ENCODE data around the gene ATXN1.

ATXN1 gene

DNA sequence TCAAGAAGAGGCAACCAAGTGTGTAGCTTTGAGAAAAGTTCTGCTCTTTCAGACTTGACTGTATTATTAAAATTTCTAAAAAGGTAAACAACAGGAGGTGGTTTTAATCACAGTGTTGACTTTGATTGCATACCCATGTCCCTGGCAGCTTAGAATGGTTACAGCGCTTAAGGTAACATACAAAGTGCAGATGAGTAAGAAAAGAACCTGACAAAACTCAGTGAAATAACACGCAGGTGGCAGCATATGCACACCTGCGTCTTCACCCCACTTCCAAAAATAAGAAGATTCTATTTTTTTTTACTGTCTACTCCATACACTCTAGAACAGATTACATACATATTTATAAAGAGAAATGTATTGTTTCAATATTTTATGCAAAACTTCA lies 289.4 kb downstream of the ATXN1 start (continued):
- TF ChIP-seq, protein P1, sequence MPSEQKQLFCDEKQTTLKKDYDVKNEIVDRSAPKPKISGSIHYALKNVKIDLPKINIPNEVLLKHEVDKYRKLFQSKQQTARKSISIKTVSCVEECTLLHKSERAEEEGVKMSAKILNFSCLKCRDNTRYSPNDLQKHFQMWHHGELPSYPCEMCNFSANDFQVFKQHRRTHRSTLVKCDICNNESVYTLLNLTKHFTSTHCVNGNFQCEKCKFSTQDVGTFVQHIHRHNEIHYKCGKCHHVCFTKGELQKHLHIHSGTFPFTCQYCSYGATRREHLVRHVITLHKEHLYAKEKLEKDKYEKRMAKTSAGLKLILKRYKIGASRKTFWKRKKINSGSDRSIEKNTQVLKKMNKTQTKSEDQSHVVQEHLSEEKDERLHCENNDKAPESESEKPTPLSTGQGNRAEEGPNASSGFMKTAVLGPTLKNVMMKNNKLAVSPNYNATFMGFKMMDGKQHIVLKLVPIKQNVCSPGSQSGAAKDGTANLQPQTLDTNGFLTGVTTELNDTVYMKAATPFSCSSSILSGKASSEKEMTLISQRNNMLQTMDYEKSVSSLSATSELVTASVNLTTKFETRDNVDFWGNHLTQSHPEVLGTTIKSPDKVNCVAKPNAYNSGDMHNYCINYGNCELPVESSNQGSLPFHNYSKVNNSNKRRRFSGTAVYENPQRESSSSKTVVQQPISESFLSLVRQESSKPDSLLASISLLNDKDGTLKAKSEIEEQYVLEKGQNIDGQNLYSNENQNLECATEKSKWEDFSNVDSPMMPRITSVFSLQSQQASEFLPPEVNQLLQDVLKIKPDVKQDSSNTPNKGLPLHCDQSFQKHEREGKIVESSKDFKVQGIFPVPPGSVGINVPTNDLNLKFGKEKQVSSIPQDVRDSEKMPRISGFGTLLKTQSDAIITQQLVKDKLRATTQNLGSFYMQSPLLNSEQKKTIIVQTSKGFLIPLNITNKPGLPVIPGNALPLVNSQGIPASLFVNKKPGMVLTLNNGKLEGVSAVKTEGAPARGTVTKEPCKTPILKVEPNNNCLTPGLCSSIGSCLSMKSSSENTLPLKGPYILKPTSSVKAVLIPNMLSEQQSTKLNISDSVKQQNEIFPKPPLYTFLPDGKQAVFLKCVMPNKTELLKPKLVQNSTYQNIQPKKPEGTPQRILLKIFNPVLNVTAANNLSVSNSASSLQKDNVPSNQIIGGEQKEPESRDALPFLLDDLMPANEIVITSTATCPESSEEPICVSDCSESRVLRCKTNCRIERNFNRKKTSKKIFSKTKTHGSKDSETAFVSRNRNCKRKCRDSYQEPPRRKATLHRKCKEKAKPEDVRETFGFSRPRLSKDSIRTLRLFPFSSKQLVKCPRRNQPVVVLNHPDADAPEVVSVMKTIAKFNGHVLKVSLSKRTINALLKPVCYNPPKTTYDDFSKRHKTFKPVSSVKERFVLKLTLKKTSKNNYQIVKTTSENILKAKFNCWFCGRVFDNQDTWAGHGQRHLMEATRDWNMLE (tag by site-specific recombination; conservative IDR thresholded peaks at IDR 0.05; ENCODE audit: low read depth) = no peak
- TF ChIP-seq ZNF391 (tag by site-specific recombination; IDR thresholded peaks at IDR 0.05; ENCODE audit: borderline replicate concordance, low read depth) (no peak), ZNF837 (tag by site-specific recombination; IDR thresholded peaks at IDR 0.05) (no peak), ZNF223 (tag by site-specific recombination; IDR thresholded peaks at IDR 0.05) (no peak), ZBTB1 (tag by site-specific recombination; IDR thresholded peaks at IDR 0.05) (no peak), YY2 (tag by site-specific recombination; IDR thresholded peaks at IDR 0.05) (no peak), BCL11B (tag by site-specific recombination; IDR thresholded peaks at IDR 0.05; ENCODE audit: low read depth) (no peak), YY1 (tag by site-specific recombination; IDR thresholded peaks at IDR 0.05) (no peak), TCF7L2 (IDR thresholded peaks at IDR 0.05; ENCODE audit: borderline replicate concordance, low read depth, low read length) (no peak), FEZF1 (tag by site-specific recombination; IDR thresholded peaks at IDR 0.05) (no peak), WT1 (tag by site-specific recombination; IDR thresholded peaks at IDR 0.05) (no peak), ZNF747 (tag by site-specific recombination; IDR thresholded peaks at IDR 0.05) (no peak), ZNF274 (IDR thresholded peaks at IDR 0.05; ENCODE audit: low read length) (no peak), ZNF274 (tag by site-specific recombination; IDR thresholded peaks at IDR 0.05; ENCODE audit: borderline replicate concordance) (no peak)
- TF ChIP-seq, protein P2, sequence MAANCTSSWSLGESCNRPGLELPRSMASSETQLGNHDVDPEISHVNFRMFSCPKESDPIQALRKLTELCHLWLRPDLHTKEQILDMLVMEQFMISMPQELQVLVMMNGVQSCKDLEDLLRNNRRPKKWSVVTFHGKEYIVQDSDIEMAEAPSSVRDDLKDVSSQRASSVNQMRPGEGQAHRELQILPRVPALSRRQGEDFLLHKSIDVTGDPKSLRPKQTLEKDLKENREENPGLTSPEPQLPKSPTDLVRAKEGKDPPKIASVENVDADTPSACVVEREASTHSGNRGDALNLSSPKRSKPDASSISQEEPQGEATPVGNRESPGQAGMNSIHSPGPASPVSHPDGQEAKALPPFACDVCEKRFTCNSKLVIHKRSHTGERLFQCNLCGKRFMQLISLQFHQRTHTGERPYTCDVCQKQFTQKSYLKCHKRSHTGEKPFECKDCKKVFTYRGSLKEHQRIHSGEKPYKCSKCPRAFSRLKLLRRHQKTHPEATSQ (tag by site-specific recombination; IDR thresholded peaks at IDR 0.05) = no peak
- TF ChIP-seq, protein P3, sequence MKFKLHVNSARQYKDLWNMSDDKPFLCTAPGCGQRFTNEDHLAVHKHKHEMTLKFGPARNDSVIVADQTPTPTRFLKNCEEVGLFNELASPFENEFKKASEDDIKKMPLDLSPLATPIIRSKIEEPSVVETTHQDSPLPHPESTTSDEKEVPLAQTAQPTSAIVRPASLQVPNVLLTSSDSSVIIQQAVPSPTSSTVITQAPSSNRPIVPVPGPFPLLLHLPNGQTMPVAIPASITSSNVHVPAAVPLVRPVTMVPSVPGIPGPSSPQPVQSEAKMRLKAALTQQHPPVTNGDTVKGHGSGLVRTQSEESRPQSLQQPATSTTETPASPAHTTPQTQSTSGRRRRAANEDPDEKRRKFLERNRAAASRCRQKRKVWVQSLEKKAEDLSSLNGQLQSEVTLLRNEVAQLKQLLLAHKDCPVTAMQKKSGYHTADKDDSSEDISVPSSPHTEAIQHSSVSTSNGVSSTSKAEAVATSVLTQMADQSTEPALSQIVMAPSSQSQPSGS (tag by site-specific recombination; IDR thresholded peaks at IDR 0.05; ENCODE audit: low read depth) = no peak

DNA sequence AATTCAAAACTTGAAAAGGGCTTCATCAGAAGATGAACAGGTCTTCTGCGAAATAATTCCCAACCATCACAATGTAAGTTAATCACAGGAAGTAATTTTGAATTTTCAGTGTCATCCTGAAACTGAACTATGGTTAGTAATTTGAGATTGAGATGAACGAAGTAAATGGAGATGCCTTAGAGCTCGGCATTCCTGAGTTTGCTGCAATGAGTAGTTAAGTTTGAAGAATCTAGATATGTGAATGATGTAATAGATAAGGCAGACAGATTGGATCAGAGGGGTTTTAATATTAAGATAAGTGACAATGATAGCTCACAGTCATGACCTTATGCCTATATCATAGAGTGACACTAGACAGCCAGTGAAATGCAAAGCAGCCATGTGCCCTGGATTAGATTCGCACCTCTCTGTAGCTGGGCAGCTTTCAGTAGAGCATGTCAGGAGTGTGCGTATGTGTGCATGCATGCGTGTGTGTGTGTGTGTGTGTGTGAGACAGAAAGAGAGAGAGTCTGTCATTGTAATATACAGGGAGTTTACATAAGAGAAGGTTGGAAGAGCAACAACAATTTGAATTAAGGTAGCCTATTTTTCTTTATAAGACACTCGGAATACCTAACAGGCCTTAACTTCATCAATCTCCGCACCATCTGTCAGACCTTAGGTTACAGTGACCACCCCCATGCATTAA lies 289.9 kb downstream of the ATXN1 start:
- ChIA-PET POLR2A (interaction anchor here (0.7 to 1.2 kb wide), 3 partner anchors 11 to 43 kb away, joined by 3 read pairs; no protein-coding TSS in a partner anchor), CTCF (interaction anchor here (0.5 to 1.3 kb wide), 3 partner anchors 39 to 549 kb away, joined by 3 to 9 read pairs (median 3); no protein-coding TSS in a partner anchor)
- H3K4me1 ChIP-seq (ENCODE audit: control insufficient read depth, insufficient read depth, low read length) = peaks cover 23% of the 10 kb centered on the region
- H3K27ac ChIP-seq (ENCODE audit: extremely low read depth, low read depth, low read length) = no peak overlapping the region
- H3K9me3 ChIP-seq (ENCODE audit: control insufficient read depth, insufficient read depth, low read depth, low read length) = no peaks in the 10 kb centered on the region
- no peaks in the 10 kb centered on the region for H3K36me3 ChIP-seq (ENCODE audit: control insufficient read depth in 2 of 2, insufficient read depth in 1 of 2, low read length in 2 of 2)
- no peak overlapping the region for H3K4me3 ChIP-seq (ENCODE audit: low read depth, low read length)
- no peak for TF ChIP-seq ZNF335 (tag by site-specific recombination; conservative IDR thresholded peaks at IDR 0.05)
- TF ChIP-seq, protein P4, sequence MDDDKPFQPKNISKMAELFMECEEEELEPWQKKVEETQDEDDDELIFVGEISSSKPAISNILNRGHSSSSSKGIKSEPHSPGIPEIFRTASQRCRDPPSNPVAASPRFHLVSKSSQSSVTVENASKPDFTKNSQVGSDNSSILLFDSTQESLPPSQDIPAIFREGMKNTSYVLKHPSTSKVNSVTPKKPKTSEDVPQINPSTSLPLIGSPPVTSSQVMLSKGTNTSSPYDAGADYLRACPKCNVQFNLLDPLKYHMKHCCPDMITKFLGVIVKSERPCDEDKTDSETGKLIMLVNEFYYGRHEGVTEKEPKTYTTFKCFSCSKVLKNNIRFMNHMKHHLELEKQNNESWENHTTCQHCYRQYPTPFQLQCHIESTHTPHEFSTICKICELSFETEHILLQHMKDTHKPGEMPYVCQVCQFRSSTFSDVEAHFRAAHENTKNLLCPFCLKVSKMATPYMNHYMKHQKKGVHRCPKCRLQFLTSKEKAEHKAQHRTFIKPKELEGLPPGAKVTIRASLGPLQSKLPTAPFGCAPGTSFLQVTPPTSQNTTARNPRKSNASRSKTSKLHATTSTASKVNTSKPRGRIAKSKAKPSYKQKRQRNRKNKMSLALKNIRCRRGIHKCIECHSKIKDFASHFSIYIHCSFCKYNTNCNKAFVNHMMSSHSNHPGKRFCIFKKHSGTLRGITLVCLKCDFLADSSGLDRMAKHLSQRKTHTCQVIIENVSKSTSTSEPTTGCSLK (tag by site-specific recombination; IDR thresholded peaks at IDR 0.05) = no peak
- no peak for TF ChIP-seq ZNF394 (tag by site-specific recombination; IDR thresholded peaks at IDR 0.05; ENCODE audit: borderline replicate concordance)
- no peak for TF ChIP-seq YY2 (tag by site-specific recombination; IDR thresholded peaks at IDR 0.05)
- no peak for TF ChIP-seq ZNF157 (tag by site-specific recombination; IDR thresholded peaks at IDR 0.05)
- TF ChIP-seq, protein P5, sequence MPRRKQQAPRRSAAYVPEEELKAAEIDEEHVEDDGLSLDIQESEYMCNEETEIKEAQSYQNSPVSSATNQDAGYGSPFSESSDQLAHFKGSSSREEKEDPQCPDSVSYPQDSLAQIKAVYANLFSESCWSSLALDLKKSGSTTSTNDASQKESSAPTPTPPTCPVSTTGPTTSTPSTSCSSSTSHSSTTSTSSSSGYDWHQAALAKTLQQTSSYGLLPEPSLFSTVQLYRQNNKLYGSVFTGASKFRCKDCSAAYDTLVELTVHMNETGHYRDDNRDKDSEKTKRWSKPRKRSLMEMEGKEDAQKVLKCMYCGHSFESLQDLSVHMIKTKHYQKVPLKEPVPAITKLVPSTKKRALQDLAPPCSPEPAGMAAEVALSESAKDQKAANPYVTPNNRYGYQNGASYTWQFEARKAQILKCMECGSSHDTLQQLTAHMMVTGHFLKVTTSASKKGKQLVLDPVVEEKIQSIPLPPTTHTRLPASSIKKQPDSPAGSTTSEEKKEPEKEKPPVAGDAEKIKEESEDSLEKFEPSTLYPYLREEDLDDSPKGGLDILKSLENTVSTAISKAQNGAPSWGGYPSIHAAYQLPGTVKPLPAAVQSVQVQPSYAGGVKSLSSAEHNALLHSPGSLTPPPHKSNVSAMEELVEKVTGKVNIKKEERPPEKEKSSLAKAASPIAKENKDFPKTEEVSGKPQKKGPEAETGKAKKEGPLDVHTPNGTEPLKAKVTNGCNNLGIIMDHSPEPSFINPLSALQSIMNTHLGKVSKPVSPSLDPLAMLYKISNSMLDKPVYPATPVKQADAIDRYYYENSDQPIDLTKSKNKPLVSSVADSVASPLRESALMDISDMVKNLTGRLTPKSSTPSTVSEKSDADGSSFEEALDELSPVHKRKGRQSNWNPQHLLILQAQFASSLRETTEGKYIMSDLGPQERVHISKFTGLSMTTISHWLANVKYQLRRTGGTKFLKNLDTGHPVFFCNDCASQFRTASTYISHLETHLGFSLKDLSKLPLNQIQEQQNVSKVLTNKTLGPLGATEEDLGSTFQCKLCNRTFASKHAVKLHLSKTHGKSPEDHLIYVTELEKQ (tag by site-specific recombination; IDR thresholded peaks at IDR 0.05; ENCODE audit: borderline replicate concordance) = no peak
